Gastroesophageal sphincter (tissue), 4 donors: ENCODE results near the gene DTWD1. TPM values are rescaled to one million over a fixed set of nuclear protein-coding genes. Genes with fewer than 3 reads are reported as not detected.
"Not testable (repeated sequence)": the region's sequence is repeated elsewhere in the genome, so short reads cannot be mapped to it uniquely, and the experiment has no call there.

Source experiments
- ATAC-seq: fragments of 150-250 bp; one replicate; pipeline ENCODE4 v1.9.1; 2016; ENCODE audit warnings: mild to moderate bottlenecking, moderate library complexity
- H3K27ac ChIP-seq, 4 donors: fragments of 200-600 bp; sonication (generic) in 3 of 4; 1 replicate in 3 of 4; 2 replicates in 1 of 4; pipeline ENCODE4 v1.5.1; 2016 to 2019
- H3K27me3 ChIP-seq: fragments of 200-600 bp; sonication (generic); one replicate; pipeline ENCODE4 v1.5.1; 2019
- H3K36me3 ChIP-seq, 2 donors: fragments of 200-600 bp; sonication (generic); one replicate each; pipeline ENCODE4 v1.5.1; 2019; ENCODE audit warnings: control low read depth in 1 of 2
- H3K4me1 ChIP-seq, 3 donors: fragments of 200-600 bp; sonication (generic); 1 replicate in 2 of 3; 2 replicates in 1 of 3; pipeline ENCODE4 v1.5.1; 2016 to 2019; ENCODE audit warnings: control low read depth in 2 of 3
- H3K4me3 ChIP-seq, 2 donors: fragments of 200-600 bp; sonication (generic); one replicate each; pipeline ENCODE4 v1.5.1; 2019; ENCODE audit warnings: mild to moderate bottlenecking in 1 of 2, moderate library complexity in 1 of 2
- H3K9me3 ChIP-seq, 3 donors: fragments of 200-600 bp; sonication (generic); one replicate each; pipeline ENCODE4 v1.5.1; 2017 to 2019; ENCODE audit warnings: control low read depth in 2 of 3
- EP300 ChIP-seq: sonication (generic); formaldehyde crosslinking; IDR thresholded peaks from one replicate; pipeline ENCODE4 v1.6.1; 2017; ENCODE audit warnings: antibody characterized with exemption, mild to moderate bottlenecking
- POLR2A ChIP-seq, 2 donors: fragments of 450-650 bp; IDR thresholded peaks; one replicate each; pipeline ENCODE4 v1.6.1; 2017; ENCODE audit warnings: antibody characterized with exemption in 2 of 2, mild to moderate bottlenecking in 2 of 2, moderate library complexity in 1 of 2
- POLR2AphosphoS5 ChIP-seq: sonication (generic); formaldehyde crosslinking; IDR thresholded peaks from one replicate; pipeline ENCODE4 v1.6.1; 2017; ENCODE audit warnings: antibody characterized with exemption
- WGBS, 2 donors: methylation state at CpG; one replicate each; pipeline ENCODE4 v1.1.5; 2018; ENCODE audit warnings: low coverage in 1 of 2; 5-methylcytosine and 5-hydroxymethylcytosine counted together
- total RNA-seq, 4 donors: library from RNA; depleted of rRNA; stranded (reverse); fragments of >200 nt; gene quantifications; one replicate each; pipeline ENCODE4 v1.1.0, GENCODE V29; 2016
- TF ChIP-seq, protein P1 (sequence below), 4 experiments: fragments of 200-600 bp in 2 of 4; fragments of 450-650 bp in 2 of 4; sonication (generic) in 1 of 4; IDR thresholded peaks; one replicate each; pipeline ENCODE4 v1.5.1; 2017 to 2019; ENCODE audit warnings: antibody characterized with exemption in 4 of 4, mild to moderate bottlenecking in 2 of 4, moderate library complexity in 2 of 4

DTWD1 gene
- total RNA-seq, 4 donors from 2014 or later, result 27.4 to 44.4 (median 29.2) TPM

DNA sequence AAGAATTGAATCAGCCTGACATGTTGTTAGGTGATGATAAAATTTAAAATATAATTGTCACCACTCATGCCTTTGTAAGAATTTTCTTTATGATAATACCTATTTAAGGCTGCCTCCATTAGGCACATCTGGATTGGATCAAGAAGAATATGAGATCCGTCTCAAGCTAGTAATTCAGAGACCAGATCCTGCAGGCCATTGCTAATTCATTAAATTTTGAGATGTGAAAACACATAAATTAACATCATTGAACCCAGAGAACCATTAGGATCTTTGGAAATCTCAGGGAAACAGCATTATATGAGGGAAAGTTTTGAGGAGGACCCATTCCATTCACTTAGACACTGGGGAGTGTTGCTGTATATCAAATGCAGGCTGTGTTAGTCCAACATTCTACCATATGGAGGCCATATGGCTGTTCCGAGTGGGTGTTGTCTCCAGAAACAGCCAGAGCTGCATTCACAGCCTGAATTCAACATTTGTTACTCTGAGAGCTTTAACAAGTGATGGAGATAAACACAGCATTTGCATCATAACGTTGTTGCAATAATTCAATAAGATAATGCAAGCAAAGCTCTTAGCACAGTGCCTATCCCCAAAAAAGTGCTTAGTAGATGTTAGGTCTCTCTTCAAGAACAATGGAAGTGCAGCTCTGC lies 67.4 kb downstream of the DTWD1 start:
- peaks cover 0 to 1% (median 0%) of the 10 kb centered on the region in 3 donors for H3K4me1 ChIP-seq
- no peak overlapping the region for H3K4me3 ChIP-seq
- WGBS, 2 donors, result 69 to 83% methylated on average over 3 of the region's 3 CpGs
- H3K27me3 ChIP-seq, result no peaks in the 10 kb centered on the region
- no peak overlapping the region for H3K27ac ChIP-seq
- TF ChIP-seq POLR2A (IDR thresholded peaks at IDR 0.05), result no peak
- no peak for TF ChIP-seq POLR2AphosphoS5
- no peak for TF ChIP-seq EP300
- TF ChIP-seq, protein P1, sequence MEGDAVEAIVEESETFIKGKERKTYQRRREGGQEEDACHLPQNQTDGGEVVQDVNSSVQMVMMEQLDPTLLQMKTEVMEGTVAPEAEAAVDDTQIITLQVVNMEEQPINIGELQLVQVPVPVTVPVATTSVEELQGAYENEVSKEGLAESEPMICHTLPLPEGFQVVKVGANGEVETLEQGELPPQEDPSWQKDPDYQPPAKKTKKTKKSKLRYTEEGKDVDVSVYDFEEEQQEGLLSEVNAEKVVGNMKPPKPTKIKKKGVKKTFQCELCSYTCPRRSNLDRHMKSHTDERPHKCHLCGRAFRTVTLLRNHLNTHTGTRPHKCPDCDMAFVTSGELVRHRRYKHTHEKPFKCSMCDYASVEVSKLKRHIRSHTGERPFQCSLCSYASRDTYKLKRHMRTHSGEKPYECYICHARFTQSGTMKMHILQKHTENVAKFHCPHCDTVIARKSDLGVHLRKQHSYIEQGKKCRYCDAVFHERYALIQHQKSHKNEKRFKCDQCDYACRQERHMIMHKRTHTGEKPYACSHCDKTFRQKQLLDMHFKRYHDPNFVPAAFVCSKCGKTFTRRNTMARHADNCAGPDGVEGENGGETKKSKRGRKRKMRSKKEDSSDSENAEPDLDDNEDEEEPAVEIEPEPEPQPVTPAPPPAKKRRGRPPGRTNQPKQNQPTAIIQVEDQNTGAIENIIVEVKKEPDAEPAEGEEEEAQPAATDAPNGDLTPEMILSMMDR (IDR thresholded peaks at IDR 0.05), result no peak
- no peaks in the 10 kb centered on the region for H3K36me3 ChIP-seq
- no peaks in the 10 kb centered on the region for H3K9me3 ChIP-seq
- ATAC-seq, result no peak

DNA sequence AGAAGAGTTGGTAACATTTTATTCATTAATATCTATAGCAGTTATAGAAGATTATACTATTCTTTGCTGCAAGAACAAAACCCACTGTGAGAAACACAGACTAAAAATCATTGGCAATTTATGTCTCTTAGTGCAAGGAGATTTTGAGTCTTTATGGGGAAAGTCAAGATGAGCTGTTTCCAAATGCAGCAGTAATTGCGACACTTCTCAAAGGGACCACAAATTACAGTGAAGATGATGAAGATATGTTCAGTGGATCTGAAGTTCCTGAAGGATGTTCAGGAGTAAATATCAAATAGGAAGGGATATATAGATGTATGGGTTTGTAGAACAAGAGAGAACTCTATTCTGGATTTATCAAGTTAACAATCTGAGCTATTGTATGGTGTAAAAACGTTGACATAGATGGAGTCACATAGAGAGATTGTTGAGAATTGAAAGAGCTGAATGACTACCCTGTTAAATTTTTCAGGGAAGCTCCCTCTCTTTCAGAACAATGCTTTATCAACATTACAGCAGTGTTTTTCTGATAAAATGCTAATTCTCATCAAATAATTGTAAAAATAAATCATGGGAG lies 71.8 kb downstream of the DTWD1 start:
- no peaks in the 10 kb centered on the region for H3K27me3 ChIP-seq
- H3K36me3 ChIP-seq, result no peaks in the 10 kb centered on the region
- peaks cover 0 to 3% (median 0%) of the 10 kb centered on the region in 3 donors for H3K4me1 ChIP-seq
- 71 to 83% methylated on average over 2 of the region's 2 CpGs for WGBS, 2 donors
- no peak overlapping the region for H3K27ac ChIP-seq
- TF ChIP-seq EP300 (no peak), POLR2AphosphoS5 (no peak), POLR2A (IDR thresholded peaks at IDR 0.05) (no peak)
- TF ChIP-seq, protein P1 (IDR thresholded peaks at IDR 0.05), result no peak
- no peak for ATAC-seq
- H3K4me3 ChIP-seq, result no peak overlapping the region
- no peaks in the 10 kb centered on the region for H3K9me3 ChIP-seq

DNA sequence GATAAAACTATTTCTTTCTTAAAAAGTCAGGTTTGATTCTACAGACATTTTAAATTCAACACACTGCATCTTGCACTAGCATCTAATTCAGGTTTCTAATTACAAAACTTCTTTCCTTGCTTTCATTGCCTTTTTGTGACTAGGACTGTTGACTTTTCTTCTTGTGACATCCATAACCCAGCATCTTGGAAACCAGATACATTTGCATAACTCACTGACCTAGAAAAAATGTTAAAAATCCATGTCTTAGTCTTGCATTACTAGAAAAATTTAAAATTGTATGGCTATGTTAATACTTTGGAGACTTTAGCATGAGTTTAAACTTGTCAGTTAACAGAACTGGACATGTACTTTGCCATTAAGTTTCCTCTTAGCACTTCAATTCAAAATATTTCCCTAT lies 72.7 kb downstream of the DTWD1 start:
- no peaks in the 10 kb centered on the region for H3K36me3 ChIP-seq
- no peak overlapping the region for H3K27ac ChIP-seq
- TF ChIP-seq, protein P1 (IDR thresholded peaks at IDR 0.05), result no peak
- TF ChIP-seq EP300 (no peak), POLR2AphosphoS5 (no peak), POLR2A (IDR thresholded peaks at IDR 0.05) (no peak)
- no peaks in the 10 kb centered on the region for H3K9me3 ChIP-seq
- H3K4me1 ChIP-seq, result peaks cover 0 to 3% (median 0%) of the 10 kb centered on the region in 3 donors
- no peaks in the 10 kb centered on the region for H3K27me3 ChIP-seq
- ATAC-seq, result no peak
- no peak overlapping the region for H3K4me3 ChIP-seq

DNA sequence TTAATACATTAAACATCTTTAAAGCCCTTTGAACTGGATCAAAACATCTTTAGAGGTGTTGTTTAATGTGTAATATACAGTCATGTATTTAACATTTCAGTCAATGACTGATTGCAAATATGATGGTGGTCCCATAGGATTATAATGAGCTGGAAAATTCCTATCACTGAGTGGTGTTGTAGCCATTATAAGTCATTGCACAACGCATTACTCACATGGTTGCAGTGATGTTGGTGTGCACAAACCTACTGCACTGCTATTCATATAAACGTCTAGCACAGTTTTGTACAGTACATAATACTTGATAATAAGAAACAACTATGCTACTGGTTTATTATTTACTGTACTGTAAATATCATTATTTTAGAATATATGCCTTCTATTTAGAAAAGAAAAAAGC lies 75.6 kb downstream of the DTWD1 start:
- Histone ChIP-seq H3K4me3 (no peak overlapping the region), H3K27ac (no peak overlapping the region), H3K36me3 (no peaks in the 10 kb centered on the region), H3K9me3 (no peaks in the 10 kb centered on the region), H3K4me1 (peaks cover 0 to 3% (median 0%) of the 10 kb centered on the region in 3 donors), H3K27me3 (no peaks in the 10 kb centered on the region)
- 69 to 75% methylated on average over 2 of the region's 2 CpGs for WGBS, 2 donors
- TF ChIP-seq, protein P1 (IDR thresholded peaks at IDR 0.05), result no peak
- no peak for TF ChIP-seq POLR2AphosphoS5
- ATAC-seq, result no peak

DNA sequence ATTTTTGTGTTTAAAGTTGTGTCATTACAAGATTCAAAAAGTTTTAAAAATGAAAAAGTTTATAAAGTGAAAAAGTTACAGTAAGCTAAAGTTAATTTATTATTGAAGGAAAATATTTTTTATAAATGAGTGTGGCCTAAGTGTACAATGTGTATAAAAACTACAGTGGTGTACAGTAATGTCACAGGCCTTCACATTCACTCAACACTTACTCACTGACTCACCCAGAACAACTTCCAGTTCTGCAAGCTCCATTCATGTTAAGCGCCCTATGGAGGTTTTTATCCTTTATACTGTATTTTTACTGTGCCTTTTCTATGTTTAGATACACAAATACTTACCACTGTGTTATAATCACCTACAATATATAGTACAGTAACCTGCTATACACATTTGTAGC lies 76.3 kb downstream of the DTWD1 start:
- TF ChIP-seq, protein P1 (IDR thresholded peaks at IDR 0.05), result no peak
- TF ChIP-seq POLR2AphosphoS5, result no peak
- TF ChIP-seq EP300, result no peak
- Histone ChIP-seq H3K36me3 (no peaks in the 10 kb centered on the region), H3K4me3 (no peak overlapping the region), H3K4me1 (peaks cover 0 to 3% (median 0%) of the 10 kb centered on the region in 3 donors), H3K27ac (no peak overlapping the region), H3K27me3 (no peaks in the 10 kb centered on the region), H3K9me3 (no peaks in the 10 kb centered on the region)
- ATAC-seq, result no peak
- WGBS, 2 donors, result 73 to 88% methylated on average over 1 of the region's 1 CpG

DNA sequence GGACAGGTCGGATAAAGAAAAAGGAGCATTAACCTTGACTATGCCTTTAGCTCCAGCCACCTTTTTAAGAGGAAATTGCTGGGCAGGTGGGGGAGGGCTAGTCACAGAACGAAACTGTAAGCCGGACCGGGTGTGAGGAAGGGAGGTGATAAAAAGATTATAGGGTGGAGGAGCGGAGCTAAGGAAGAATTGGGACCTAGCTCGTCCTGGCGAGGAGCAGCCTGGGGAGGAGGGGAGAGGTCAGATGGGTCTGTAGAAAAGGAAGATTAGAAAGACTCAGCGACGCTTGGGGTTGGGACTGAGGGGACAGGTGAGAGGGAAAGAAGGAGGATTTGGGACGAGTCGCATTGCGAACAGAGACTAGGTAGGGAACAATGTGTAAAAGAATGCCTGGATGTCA lies 82.1 kb downstream of the DTWD1 start:
- not testable (repeated sequence) for H3K4me3 ChIP-seq, H3K27ac ChIP-seq, ATAC-seq, H3K4me1 ChIP-seq, H3K27me3 ChIP-seq, H3K36me3 ChIP-seq, H3K9me3 ChIP-seq
- 87 to 90% methylated on average over 2 to 12 of the region's 12 CpGs for WGBS, 2 donors
